ENCODE results near the gene QRICH2. TPM values are rescaled to one million over a fixed set of nuclear protein-coding genes. Genes with fewer than 3 reads are reported as not detected.

QRICH2 gene
- total and polyA plus RNA-seq, 9 of the 15 experiments (the other 6 are each of a cell fraction or from before 2014, with no cell fraction given) = 0.03 to 1.6 (median 0.81) TPM

DNA sequence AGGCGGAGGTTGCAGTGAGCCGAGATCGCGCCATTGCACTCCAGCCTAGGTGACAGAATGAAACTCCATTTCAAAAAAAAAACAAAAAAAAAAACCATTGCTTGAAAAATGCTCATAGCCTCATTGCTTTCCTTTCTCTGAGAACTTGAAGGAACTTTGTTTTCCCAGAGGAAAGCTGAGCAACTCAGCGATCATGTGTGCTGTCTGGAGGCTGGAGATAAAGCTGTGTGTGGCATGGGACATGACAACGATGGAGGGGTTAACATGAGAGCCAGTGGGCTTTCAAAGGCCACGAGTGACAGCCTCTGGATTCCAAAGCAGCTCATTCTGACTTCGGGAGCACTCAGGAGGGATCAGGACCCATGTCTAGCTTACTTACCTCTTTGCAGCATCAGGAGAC is 21.6 kb upstream of the QRICH2 start (continued):
- TF ChIP-seq RBM17 (IDR thresholded peaks at IDR 0.05; ENCODE audit: borderline replicate concordance, low read depth, low read length) (no peak), RCOR1 (IDR thresholded peaks at IDR 0.05; ENCODE audit: borderline replicate concordance in 1 of 2, low read depth in 2 of 2, low read length in 2 of 2) (no peak), ZNF436 (CRISPR knock-in tag; IDR thresholded peaks at IDR 0.05) (no peak), ZNF778 (CRISPR knock-in tag; IDR thresholded peaks at IDR 0.05) (no peak), CBFB (CRISPR knock-in tag; IDR thresholded peaks at IDR 0.05) (no peak), SMARCA4 (IDR thresholded peaks at IDR 0.05) (0 out of 2 replicates have a peak, but pooled peaks have one; percentile 27), NFIX (CRISPR knock-in tag; IDR thresholded peaks at IDR 0.05; ENCODE audit: low read depth) (no peak), BRF1 (IDR thresholded peaks at IDR 0.05; ENCODE audit: borderline replicate concordance, extremely low read depth, insufficient read length) (no peak), TSC22D4 (tag; IDR thresholded peaks at IDR 0.05) (no peak), CCNT2 (IDR thresholded peaks at IDR 0.05; ENCODE audit: borderline replicate concordance, extremely low read depth, insufficient read length, low read depth, low read length) (no peak), MBD2 (IDR thresholded peaks at IDR 0.05; ENCODE audit: borderline replicate concordance, low read depth) (no peak), ETS2 (tag; IDR thresholded peaks at IDR 0.05; ENCODE audit: borderline replicate concordance, poor library complexity, severe bottlenecking) (no peak), NR2F6 (CRISPR knock-in tag; IDR thresholded peaks at IDR 0.05) (no peak)
- TF ChIP-seq, protein P1, sequence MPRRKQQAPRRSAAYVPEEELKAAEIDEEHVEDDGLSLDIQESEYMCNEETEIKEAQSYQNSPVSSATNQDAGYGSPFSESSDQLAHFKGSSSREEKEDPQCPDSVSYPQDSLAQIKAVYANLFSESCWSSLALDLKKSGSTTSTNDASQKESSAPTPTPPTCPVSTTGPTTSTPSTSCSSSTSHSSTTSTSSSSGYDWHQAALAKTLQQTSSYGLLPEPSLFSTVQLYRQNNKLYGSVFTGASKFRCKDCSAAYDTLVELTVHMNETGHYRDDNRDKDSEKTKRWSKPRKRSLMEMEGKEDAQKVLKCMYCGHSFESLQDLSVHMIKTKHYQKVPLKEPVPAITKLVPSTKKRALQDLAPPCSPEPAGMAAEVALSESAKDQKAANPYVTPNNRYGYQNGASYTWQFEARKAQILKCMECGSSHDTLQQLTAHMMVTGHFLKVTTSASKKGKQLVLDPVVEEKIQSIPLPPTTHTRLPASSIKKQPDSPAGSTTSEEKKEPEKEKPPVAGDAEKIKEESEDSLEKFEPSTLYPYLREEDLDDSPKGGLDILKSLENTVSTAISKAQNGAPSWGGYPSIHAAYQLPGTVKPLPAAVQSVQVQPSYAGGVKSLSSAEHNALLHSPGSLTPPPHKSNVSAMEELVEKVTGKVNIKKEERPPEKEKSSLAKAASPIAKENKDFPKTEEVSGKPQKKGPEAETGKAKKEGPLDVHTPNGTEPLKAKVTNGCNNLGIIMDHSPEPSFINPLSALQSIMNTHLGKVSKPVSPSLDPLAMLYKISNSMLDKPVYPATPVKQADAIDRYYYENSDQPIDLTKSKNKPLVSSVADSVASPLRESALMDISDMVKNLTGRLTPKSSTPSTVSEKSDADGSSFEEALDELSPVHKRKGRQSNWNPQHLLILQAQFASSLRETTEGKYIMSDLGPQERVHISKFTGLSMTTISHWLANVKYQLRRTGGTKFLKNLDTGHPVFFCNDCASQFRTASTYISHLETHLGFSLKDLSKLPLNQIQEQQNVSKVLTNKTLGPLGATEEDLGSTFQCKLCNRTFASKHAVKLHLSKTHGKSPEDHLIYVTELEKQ (CRISPR knock-in tag; IDR thresholded peaks at IDR 0.05) = no peak
- TF ChIP-seq, protein P2, sequence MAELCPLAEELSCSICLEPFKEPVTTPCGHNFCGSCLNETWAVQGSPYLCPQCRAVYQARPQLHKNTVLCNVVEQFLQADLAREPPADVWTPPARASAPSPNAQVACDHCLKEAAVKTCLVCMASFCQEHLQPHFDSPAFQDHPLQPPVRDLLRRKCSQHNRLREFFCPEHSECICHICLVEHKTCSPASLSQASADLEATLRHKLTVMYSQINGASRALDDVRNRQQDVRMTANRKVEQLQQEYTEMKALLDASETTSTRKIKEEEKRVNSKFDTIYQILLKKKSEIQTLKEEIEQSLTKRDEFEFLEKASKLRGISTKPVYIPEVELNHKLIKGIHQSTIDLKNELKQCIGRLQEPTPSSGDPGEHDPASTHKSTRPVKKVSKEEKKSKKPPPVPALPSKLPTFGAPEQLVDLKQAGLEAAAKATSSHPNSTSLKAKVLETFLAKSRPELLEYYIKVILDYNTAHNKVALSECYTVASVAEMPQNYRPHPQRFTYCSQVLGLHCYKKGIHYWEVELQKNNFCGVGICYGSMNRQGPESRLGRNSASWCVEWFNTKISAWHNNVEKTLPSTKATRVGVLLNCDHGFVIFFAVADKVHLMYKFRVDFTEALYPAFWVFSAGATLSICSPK (IDR thresholded peaks at IDR 0.05; ENCODE audit: borderline replicate concordance) = no peak
- TF ChIP-seq, protein P3, sequence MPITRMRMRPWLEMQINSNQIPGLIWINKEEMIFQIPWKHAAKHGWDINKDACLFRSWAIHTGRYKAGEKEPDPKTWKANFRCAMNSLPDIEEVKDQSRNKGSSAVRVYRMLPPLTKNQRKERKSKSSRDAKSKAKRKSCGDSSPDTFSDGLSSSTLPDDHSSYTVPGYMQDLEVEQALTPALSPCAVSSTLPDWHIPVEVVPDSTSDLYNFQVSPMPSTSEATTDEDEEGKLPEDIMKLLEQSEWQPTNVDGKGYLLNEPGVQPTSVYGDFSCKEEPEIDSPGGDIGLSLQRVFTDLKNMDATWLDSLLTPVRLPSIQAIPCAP (CRISPR knock-in tag; IDR thresholded peaks at IDR 0.05; ENCODE audit: borderline replicate concordance) = no peak
- TF ChIP-seq, protein P4, sequence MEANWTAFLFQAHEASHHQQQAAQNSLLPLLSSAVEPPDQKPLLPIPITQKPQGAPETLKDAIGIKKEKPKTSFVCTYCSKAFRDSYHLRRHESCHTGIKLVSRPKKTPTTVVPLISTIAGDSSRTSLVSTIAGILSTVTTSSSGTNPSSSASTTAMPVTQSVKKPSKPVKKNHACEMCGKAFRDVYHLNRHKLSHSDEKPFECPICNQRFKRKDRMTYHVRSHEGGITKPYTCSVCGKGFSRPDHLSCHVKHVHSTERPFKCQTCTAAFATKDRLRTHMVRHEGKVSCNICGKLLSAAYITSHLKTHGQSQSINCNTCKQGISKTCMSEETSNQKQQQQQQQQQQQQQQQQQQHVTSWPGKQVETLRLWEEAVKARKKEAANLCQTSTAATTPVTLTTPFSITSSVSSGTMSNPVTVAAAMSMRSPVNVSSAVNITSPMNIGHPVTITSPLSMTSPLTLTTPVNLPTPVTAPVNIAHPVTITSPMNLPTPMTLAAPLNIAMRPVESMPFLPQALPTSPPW (CRISPR knock-in tag; IDR thresholded peaks at IDR 0.05) = no peak
- TF ChIP-seq, protein P5, sequence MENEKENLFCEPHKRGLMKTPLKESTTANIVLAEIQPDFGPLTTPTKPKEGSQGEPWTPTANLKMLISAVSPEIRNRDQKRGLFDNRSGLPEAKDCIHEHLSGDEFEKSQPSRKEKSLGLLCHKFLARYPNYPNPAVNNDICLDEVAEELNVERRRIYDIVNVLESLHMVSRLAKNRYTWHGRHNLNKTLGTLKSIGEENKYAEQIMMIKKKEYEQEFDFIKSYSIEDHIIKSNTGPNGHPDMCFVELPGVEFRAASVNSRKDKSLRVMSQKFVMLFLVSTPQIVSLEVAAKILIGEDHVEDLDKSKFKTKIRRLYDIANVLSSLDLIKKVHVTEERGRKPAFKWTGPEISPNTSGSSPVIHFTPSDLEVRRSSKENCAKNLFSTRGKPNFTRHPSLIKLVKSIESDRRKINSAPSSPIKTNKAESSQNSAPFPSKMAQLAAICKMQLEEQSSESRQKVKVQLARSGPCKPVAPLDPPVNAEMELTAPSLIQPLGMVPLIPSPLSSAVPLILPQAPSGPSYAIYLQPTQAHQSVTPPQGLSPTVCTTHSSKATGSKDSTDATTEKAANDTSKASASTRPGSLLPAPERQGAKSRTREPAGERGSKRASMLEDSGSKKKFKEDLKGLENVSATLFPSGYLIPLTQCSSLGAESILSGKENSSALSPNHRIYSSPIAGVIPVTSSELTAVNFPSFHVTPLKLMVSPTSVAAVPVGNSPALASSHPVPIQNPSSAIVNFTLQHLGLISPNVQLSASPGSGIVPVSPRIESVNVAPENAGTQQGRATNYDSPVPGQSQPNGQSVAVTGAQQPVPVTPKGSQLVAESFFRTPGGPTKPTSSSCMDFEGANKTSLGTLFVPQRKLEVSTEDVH (IDR thresholded peaks at IDR 0.05; ENCODE audit: low read depth, partially characterized antibody) = no peak

Data from K562 (cell line).